ENCODE data around the gene ANGPTL4. TPM values are rescaled to one million over a fixed set of nuclear protein-coding genes. Genes with fewer than 3 reads are reported as not detected.
"Not testable (repeated sequence)": the region's sequence is repeated elsewhere in the genome, so short reads cannot be mapped to it uniquely, and the experiment has no call there.

The ANGPTL4 gene
- total RNA-seq, 1 donor from 2014 or later: 82.0 TPM

DNA sequence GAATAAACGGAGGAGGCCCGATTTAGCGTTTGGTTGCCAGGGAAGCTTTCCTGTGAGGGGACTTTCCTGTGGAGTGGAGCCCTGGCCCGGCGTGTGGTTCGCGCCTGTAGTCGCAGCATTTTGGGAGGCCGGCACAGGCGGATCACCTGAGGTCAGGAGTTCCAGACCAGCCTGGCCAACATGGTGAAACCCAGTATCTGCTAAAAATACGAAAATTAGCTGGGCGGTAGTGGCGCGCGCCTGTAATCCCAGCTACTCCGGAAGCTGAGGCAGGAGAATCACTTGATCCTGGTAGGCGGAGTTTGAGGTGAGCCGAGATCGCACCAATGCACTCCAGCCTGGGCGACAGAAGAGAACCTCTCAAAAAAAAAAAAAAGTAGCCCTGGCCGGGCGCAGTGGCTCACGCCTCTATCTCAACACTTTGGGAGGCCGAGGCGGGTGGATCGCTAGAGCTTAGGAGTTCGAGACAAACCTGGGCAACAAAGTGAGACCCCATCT lies 27.8 kb upstream of the ANGPTL4 start:
- TF ChIP-seq, protein P1, sequence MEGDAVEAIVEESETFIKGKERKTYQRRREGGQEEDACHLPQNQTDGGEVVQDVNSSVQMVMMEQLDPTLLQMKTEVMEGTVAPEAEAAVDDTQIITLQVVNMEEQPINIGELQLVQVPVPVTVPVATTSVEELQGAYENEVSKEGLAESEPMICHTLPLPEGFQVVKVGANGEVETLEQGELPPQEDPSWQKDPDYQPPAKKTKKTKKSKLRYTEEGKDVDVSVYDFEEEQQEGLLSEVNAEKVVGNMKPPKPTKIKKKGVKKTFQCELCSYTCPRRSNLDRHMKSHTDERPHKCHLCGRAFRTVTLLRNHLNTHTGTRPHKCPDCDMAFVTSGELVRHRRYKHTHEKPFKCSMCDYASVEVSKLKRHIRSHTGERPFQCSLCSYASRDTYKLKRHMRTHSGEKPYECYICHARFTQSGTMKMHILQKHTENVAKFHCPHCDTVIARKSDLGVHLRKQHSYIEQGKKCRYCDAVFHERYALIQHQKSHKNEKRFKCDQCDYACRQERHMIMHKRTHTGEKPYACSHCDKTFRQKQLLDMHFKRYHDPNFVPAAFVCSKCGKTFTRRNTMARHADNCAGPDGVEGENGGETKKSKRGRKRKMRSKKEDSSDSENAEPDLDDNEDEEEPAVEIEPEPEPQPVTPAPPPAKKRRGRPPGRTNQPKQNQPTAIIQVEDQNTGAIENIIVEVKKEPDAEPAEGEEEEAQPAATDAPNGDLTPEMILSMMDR (conservative IDR thresholded peaks at IDR 0.05; ENCODE audit: low read depth, low read length): no peak
- H3K4me3 ChIP-seq (ENCODE audit: low read depth, low read length): no peak overlapping the region
- DNase-seq (ENCODE audit: low read depth): no peak

DNA sequence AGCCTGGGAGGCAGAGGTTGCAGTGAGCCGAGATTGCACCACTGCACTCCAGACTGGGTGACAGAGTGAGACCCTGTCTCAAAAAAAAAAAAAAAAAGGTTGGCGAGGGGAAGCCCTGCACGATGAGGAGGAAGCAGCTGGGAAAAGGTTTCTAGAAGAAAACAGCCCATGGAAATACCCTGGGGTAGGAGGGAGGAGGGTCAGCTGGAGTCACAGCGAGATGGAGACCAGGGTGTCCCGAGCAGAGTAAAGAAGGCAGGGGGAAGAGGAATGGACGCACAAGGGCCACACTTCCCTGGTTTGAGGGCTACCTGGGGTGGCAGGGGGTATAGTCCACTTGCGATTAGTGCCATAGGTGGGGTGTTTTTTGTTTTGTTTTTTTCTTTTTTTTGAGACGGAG lies 27.3 kb upstream of the ANGPTL4 start:
- TF ChIP-seq, protein P1 (conservative IDR thresholded peaks at IDR 0.05; ENCODE audit: low read depth, low read length): no peak
- no peak overlapping the region for H3K4me3 ChIP-seq (ENCODE audit: low read depth, low read length)
- no peak for DNase-seq (ENCODE audit: low read depth)

DNA sequence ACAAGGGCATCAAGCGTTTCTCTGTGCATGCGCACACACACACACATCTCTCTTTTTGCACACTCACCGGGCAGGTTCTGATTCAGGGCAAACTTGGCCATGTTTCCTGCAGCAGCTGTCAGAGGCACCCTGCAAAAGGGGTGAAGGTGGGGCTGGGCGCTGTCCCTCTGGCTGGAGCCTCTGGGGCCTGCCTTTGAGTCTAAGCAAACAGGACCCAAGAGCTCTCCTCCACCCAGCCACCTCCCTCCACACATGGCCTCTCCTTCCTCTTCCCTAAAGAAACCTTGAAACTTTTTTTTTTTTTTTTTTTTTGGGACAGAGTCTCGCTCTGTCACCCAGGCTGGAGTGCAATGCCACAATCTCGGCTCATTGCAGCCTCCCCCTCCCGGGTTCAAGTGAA lies 26.2 kb upstream of the ANGPTL4 start:
- no peak for DNase-seq (ENCODE audit: low read depth)
- H3K4me3 ChIP-seq (ENCODE audit: low read depth, low read length): no peak overlapping the region
- TF ChIP-seq, protein P1 (conservative IDR thresholded peaks at IDR 0.05; ENCODE audit: low read depth, low read length): no peak

DNA sequence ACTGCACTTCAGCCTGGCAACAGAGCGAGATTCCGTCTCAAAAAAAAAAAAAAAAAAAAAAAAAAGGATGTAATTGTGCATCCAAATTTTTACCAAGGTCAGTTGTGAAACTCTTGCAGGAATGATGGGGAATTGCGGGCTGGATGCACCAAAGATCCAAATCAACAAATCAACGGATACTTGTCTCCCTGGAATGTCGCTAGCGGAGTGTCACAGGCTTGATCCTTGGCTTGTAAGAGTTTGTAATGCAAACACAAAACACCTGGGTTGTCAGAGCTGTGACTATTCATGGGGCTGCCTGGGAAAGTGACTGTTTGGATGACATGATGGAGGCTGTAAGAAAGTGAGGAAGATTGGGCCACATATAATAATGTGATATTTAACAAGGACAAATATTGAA lies 25.1 kb upstream of the ANGPTL4 start:
- TF ChIP-seq, protein P1 (conservative IDR thresholded peaks at IDR 0.05; ENCODE audit: low read depth, low read length): no peak
- DNase-seq (ENCODE audit: low read depth): no peak
- H3K4me3 ChIP-seq (ENCODE audit: low read depth, low read length): no peak overlapping the region

DNA sequence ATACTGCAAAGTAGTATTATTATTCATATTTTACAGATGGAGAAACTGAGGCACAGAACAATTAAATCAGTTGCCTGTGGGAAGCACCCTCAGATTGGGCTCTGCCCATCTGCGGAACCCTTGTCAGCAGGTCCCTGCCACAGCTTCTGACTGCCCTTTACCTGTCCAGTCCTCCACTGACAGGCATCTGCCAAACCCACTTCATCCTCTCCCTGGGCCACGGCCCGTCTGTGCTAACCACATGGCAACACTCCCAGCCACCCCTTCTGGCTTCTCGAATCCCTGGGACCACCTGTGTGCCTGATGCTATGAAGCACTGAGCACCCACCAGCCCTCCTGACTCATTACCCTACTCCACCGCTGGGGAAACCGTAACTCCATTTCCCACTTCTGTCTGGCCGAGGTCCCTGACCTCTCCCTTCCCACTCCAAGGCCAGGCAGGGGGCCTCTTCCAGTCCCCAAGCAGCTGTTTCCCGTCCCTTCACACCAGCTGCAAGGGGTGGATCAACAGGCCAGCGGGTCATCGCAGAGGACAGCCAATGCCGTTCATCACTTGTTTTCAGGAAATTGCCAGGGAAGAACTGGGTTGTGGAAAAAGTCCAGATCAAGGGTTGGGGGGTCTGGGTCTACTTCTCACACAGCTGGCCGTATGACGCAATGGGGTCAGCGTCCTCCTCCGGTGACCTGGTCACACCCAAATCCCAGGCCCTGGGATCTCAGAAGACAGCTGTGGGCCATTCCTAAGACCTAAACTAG lies 23.4 kb upstream of the ANGPTL4 start:
- DNase-seq (ENCODE audit: low read depth): no peak
- H3K4me3 ChIP-seq (ENCODE audit: low read depth, low read length): no peak overlapping the region
- TF ChIP-seq, protein P1 (conservative IDR thresholded peaks at IDR 0.05; ENCODE audit: low read depth, low read length): peak; percentile 9

DNA sequence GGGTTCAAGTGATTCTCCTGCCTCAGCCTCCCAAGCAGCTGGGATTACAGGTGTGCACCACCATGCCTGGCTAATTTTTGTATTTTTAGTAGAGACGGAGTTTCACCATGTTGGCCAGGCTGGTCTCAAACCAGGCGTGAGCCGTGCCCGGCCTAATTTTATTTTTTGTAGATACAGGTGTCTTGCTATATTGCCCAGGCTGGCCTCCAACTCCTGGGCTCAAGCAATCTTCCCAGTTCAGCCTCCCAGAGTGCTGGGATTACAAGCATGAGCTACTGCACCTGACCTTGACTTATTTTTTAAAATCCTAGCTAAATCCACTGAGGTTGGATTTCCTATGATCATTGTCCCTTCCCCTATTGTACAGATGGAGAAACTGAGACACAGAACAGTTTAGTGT lies 22.5 kb upstream of the ANGPTL4 start:
- DNase-seq (ENCODE audit: low read depth); H3K4me3 ChIP-seq (ENCODE audit: low read depth, low read length): not testable (repeated sequence)

GRCh38 chr19:8342316-8342683 lies 21.7 kb upstream of the ANGPTL4 start:
- DNase-seq (ENCODE audit: low read depth): no peak
- H3K4me3 ChIP-seq (ENCODE audit: low read depth, low read length): no peak overlapping the region
- TF ChIP-seq, protein P1 (conservative IDR thresholded peaks at IDR 0.05; ENCODE audit: low read depth, low read length): no peak
